DLD1 (cell line): ENCODE measurements around the gene TLR5.

ENCODE experiments used
- in situ Hi-C: cut with HindIII; loops from 2 replicates; pipeline ENCODE4 v1.10.0; 2017; ENCODE audit warnings: low sequenced_read_pairs

The TLR5 gene

DNA sequence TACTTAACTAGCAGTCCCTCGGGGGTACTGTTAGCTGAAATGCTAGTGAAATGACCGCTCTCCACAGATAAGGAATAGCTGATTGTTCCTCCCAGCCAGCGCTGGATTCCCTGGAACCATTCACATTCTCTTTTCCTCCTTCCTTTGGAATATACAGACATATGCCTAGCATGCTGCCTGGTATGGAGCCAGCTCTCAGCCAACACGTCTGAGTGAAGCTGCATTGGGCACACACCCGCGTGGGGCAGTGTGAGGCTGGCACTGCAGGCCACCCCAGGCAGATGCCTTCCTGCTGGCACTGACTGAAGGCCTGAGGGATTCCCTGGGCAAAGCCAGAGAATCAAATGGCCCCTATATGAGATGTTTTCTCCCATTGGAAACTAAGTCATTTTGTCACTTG lies 66.7 kb downstream of the TLR5 start:
- in situ Hi-C loops: loop anchor here (25.0 kb wide), 1 partner anchor 289 kb away; no protein-coding TSS in a partner anchor

DNA sequence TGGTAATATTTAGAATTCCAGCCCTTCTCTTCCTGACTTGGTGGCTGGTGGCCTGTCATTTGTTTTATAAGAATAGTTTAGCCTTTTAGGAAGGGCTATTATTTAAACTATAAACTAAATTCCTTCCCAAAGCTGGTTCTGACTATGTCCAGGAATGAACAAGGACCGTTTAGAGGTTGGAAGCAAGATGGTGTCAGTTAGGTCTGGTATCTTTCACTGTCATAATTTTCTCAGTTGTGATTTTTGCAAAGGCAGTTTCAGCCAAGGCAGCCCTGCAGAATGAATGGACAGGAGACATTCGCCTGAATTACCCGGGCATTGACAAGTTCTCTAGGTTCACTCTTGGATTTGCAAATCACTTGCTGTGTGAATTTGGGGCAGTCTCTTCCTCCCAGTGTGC lies 67.2 kb downstream of the TLR5 start:
- in situ Hi-C loops: loop anchor here (25.0 kb wide), 1 partner anchor 289 kb away; no protein-coding TSS in a partner anchor

GRCh38 chr1:223074445-223075300 lies 68.4 kb downstream of the TLR5 start:
- in situ Hi-C loops: loop anchor here (25.0 kb wide), 1 partner anchor 287 kb away; no protein-coding TSS in a partner anchor

- in situ Hi-C loops: no loop called here
Observed at GRCh38 chr1:223068900-223069665, 74.0 kb downstream of the TLR5 start.

- in situ Hi-C loops: no loop called here
Observed at GRCh38 chr1:223067914-223068313, 75.1 kb downstream of the TLR5 start.

DNA sequence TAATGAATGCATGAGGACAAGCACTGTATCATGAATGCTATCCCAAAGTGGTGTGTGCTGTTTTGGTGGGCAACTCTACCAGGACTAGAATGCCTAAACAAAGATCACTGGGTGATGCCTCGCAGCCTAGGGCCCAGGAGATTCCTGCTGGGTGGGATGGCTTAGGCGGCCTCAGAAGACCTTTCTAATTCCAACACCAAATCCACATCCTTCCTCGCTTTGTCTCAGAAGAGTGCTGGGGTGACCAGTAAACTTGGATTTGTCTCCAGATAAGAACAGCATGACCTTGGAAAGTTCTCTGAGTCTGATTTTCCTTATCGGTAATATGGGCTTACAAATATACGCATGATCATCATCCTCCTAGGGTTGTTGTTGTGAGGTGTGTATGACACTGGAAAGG lies 76.6 kb downstream of the TLR5 start:
- in situ Hi-C loops: no loop called here

- in situ Hi-C loops: no loop called here
Observed at GRCh38 chr1:223062177-223062576, 80.9 kb downstream of the TLR5 start.

DNA sequence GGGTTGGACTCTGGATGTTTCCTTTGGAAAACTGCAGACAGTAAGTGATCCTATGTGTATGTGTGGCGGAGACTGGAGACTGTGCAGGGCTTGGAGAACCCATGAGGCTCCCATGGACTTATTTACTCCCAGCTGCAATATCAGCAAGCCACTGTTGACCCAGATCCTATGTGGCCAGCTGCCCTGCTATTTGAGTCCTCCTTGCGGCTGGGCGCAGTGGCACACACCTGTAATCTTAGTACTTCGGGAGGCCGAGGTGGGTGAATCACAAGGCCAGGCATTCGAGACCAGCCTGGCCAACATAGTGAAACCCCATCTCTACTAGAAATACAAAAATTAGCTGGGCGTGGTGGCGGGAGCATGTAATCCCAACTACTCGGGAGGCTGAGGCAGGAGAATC lies 83.5 kb downstream of the TLR5 start:
- in situ Hi-C loops: no loop called here
